Mesendoderm (in vitro differentiated cells): ENCODE results near the gene ZNF557.

Experiments used
- DNase-seq: peaks from one replicate; pipeline ENCODE4 v3.0.0; 2013
- H2AK5ac ChIP-seq: 2 replicates; pipeline ENCODE4 v1.6.1; 2013; ENCODE audit warnings: low read length, inconsistent platforms
- H2BK120ac ChIP-seq: 2 replicates; pipeline ENCODE4 v1.6.1; 2013; ENCODE audit warnings: low read depth, mild to moderate bottlenecking, low read length, moderate library complexity, mixed read lengths
- H2BK15ac ChIP-seq: replicated peaks from 2 replicates; pipeline ENCODE4 v1.6.1; 2013; ENCODE audit warnings: low read depth, mild to moderate bottlenecking, moderate library complexity
- H2BK5ac ChIP-seq: 2 replicates; pipeline ENCODE4 v1.6.1; 2013; ENCODE audit warnings: low read length, inconsistent platforms
- H3K18ac ChIP-seq: 2 replicates; pipeline ENCODE4 v1.6.1; 2013; ENCODE audit warnings: mild to moderate bottlenecking, low read length, mixed read lengths
- H3K23ac ChIP-seq: one replicate; pipeline ENCODE4 v1.6.1; 2013; ENCODE audit warnings: low read length
- H3K27ac ChIP-seq: 2 replicates; pipeline ENCODE4 v1.5.1; 2013; ENCODE audit warnings: low read depth, mild to moderate bottlenecking, inconsistent platforms, low read length, moderate library complexity
- H3K27me3 ChIP-seq: 2 replicates; pipeline ENCODE4 v1.6.1; 2013; ENCODE audit warnings: low read length, control low read depth, mild to moderate bottlenecking, inconsistent platforms; ENCODE audit not compliant: insufficient read depth, poor library complexity
- H3K36me3 ChIP-seq: 2 replicates; pipeline ENCODE4 v1.6.1; 2013; ENCODE audit warnings: low read length, inconsistent platforms; ENCODE audit not compliant: control insufficient read depth, insufficient read depth
- H3K4ac ChIP-seq: one replicate; pipeline ENCODE4 v1.6.1; 2013; ENCODE audit warnings: low read depth, mild to moderate bottlenecking, low read length, moderate library complexity
- H3K4me1 ChIP-seq: 2 replicates; pipeline ENCODE4 v1.6.1; 2013; ENCODE audit warnings: low read depth, low read length, inconsistent platforms; ENCODE audit not compliant: control insufficient read depth
- H3K4me2 ChIP-seq: 2 replicates; pipeline ENCODE4 v1.6.1; 2013; ENCODE audit warnings: low read length
- H3K4me3 ChIP-seq: 2 replicates; pipeline ENCODE4 v1.5.1; 2013; ENCODE audit warnings: mild to moderate bottlenecking, low read length
- H3K56ac ChIP-seq: one replicate; pipeline ENCODE4 v1.6.1; 2013; ENCODE audit warnings: low read length
- H3K79me1 ChIP-seq: 2 replicates; pipeline ENCODE4 v1.6.1; 2013; ENCODE audit warnings: low read length, inconsistent platforms
- H3K79me2 ChIP-seq: 2 replicates; pipeline ENCODE4 v1.6.1; 2013; ENCODE audit warnings: mild to moderate bottlenecking, low read length; ENCODE audit not compliant: control insufficient read depth, insufficient read depth
- H3K9ac ChIP-seq: 2 replicates; pipeline ENCODE4 v1.6.1; 2013; ENCODE audit warnings: low read length, inconsistent platforms
- H4K5ac ChIP-seq: one replicate; pipeline ENCODE4 v1.6.1; 2013; ENCODE audit warnings: low read length
- H4K8ac ChIP-seq: one replicate; pipeline ENCODE4 v1.6.1; 2013; ENCODE audit warnings: low read depth, mild to moderate bottlenecking, control low read depth, low read length, moderate library complexity
- WGBS: extraction: QIAGEN DNeasy Blood & Tissue Kit; methylation state at CpG from one replicate; pipeline ENCODE4 v1.1.7; 2013; ENCODE audit warnings: low lambda C conversion rate, missing lambda C conversion rate; ENCODE audit not compliant: insufficient coverage; ENCODE audit errors: extremely low coverage; 5-methylcytosine and 5-hydroxymethylcytosine counted together

Gene ZNF557

DNA sequence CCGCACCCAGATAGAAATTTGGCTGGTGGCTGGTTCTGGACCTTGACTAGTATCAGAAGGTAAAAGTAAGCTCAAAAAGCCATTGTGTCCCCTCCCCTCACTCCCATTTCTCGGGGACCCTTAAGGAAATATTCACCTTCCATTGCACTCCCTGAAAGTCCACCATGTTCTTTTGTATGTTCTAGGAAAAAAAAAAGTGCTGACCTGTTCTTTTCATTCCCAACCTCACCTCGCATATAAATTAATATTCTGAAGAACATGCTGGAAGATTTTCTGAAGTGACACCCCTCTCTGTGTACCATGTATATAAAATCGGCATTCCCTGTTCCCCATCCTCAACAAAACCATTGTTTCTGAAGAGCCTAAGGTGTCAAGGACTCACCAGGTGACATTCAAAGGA, 43.2 kb downstream of the ZNF557 start:
- no peak overlapping the region for H2BK120ac ChIP-seq
- no peak overlapping the region for H3K9ac ChIP-seq
- DNase-seq = no peak
- no peaks in the 10 kb centered on the region for H3K27me3 ChIP-seq
- no peak overlapping the region for H2BK15ac ChIP-seq
- H3K79me2 ChIP-seq = no peaks in the 10 kb centered on the region
- no peak overlapping the region for H4K5ac ChIP-seq
- H4K8ac ChIP-seq = no peak overlapping the region
- H3K18ac ChIP-seq = no peak overlapping the region
- H3K4me2 ChIP-seq = no peak overlapping the region
- H2AK5ac ChIP-seq = no peak overlapping the region
- WGBS = no CpG with 5 or more reads among the region's 4 CpGs
- H3K4ac ChIP-seq = no peak overlapping the region
- H3K4me3 ChIP-seq = no peak overlapping the region
- H3K27ac ChIP-seq = no peak overlapping the region
- no peak overlapping the region for H3K23ac ChIP-seq
- H3K36me3 ChIP-seq = no peaks in the 10 kb centered on the region
- no peaks in the 10 kb centered on the region for H3K4me1 ChIP-seq
- no peak overlapping the region for H3K56ac ChIP-seq
- no peak overlapping the region for H2BK5ac ChIP-seq
- no peaks in the 10 kb centered on the region for H3K79me1 ChIP-seq

- Histone ChIP-seq H2AK5ac (no peak overlapping the region), H3K4me3 (no peak overlapping the region), H3K79me2 (no peaks in the 10 kb centered on the region), H3K23ac (no peak overlapping the region), H2BK120ac (no peak overlapping the region), H2BK15ac (no peak overlapping the region), H3K4ac (no peak overlapping the region), H3K9ac (no peak overlapping the region), H3K56ac (no peak overlapping the region), H3K27me3 (no peaks in the 10 kb centered on the region), H3K79me1 (no peaks in the 10 kb centered on the region), H3K18ac (no peak overlapping the region), H3K4me1 (no peaks in the 10 kb centered on the region), H4K5ac (no peak overlapping the region), H4K8ac (no peak overlapping the region), H3K27ac (no peak overlapping the region), H3K36me3 (no peaks in the 10 kb centered on the region), H3K4me2 (no peak overlapping the region), H2BK5ac (no peak overlapping the region)
- WGBS = no CpG with 5 or more reads among the region's 1 CpG
- no peak for DNase-seq
Observed at GRCh38 chr19:7113233-7113632, 43.7 kb downstream of the ZNF557 start.

GRCh38 chr19:7115721-7116120, 46.2 kb downstream of the ZNF557 start:
- Histone ChIP-seq H3K27me3 (no peaks in the 10 kb centered on the region), H4K5ac (no peak overlapping the region), H3K9ac (no peak overlapping the region), H3K4me2 (no peak overlapping the region), H2BK5ac (no peak overlapping the region), H4K8ac (no peak overlapping the region), H3K56ac (no peak overlapping the region), H2BK120ac (no peak overlapping the region), H3K18ac (no peak overlapping the region), H3K4ac (no peak overlapping the region), H2AK5ac (no peak overlapping the region), H3K27ac (no peak overlapping the region), H3K4me1 (no peaks in the 10 kb centered on the region), H3K23ac (no peak overlapping the region), H3K79me2 (no peaks in the 10 kb centered on the region), H3K4me3 (no peak overlapping the region), H3K79me1 (no peaks in the 10 kb centered on the region), H2BK15ac (no peak overlapping the region), H3K36me3 (peaks cover 2% of the 10 kb centered on the region)
- no peak for DNase-seq
- no CpG with 5 or more reads among the region's 6 CpGs for WGBS

- Histone ChIP-seq H3K23ac (no peak overlapping the region), H2AK5ac (no peak overlapping the region), H3K36me3 (peaks cover 2% of the 10 kb centered on the region), H4K5ac (no peak overlapping the region), H3K27me3 (no peaks in the 10 kb centered on the region), H3K4me1 (no peaks in the 10 kb centered on the region), H3K56ac (no peak overlapping the region), H2BK120ac (no peak overlapping the region), H3K9ac (no peak overlapping the region), H2BK15ac (no peak overlapping the region), H4K8ac (no peak overlapping the region), H3K27ac (no peak overlapping the region), H3K4me2 (no peak overlapping the region), H3K79me2 (no peaks in the 10 kb centered on the region), H3K4ac (no peak overlapping the region), H3K79me1 (no peaks in the 10 kb centered on the region), H2BK5ac (no peak overlapping the region), H3K4me3 (no peak overlapping the region), H3K18ac (no peak overlapping the region)
- no peak for DNase-seq
- WGBS = no CpG with 5 or more reads among the region's 11 CpGs
Observed at GRCh38 chr19:7117248-7117647, 47.7 kb downstream of the ZNF557 start.

- Histone ChIP-seq H3K36me3 (peaks cover 2% of the 10 kb centered on the region), H3K4me2 (no peak overlapping the region), H3K4me1 (no peaks in the 10 kb centered on the region), H3K4me3 (no peak overlapping the region), H3K27me3 (no peaks in the 10 kb centered on the region), H2BK5ac (no peak overlapping the region), H3K4ac (no peak overlapping the region), H3K79me2 (no peaks in the 10 kb centered on the region), H3K56ac (no peak overlapping the region), H2BK120ac (no peak overlapping the region), H2BK15ac (no peak overlapping the region), H3K27ac (no peak overlapping the region), H3K18ac (no peak overlapping the region), H3K9ac (no peak overlapping the region), H2AK5ac (no peak overlapping the region), H3K23ac (no peak overlapping the region), H4K8ac (no peak overlapping the region), H4K5ac (no peak overlapping the region), H3K79me1 (no peaks in the 10 kb centered on the region)
- WGBS = no CpG with 5 or more reads among the region's 14 CpGs
- no peak for DNase-seq
Observed at GRCh38 chr19:7119582-7119981, 50.1 kb downstream of the ZNF557 start.

GRCh38 chr19:7120499-7120898, 51.0 kb downstream of the ZNF557 start:
- H2BK15ac ChIP-seq = no peak overlapping the region
- H3K56ac ChIP-seq = no peak overlapping the region
- no peak overlapping the region for H3K18ac ChIP-seq
- peaks cover 2% of the 10 kb centered on the region for H3K36me3 ChIP-seq
- no CpG with 5 or more reads among the region's 10 CpGs for WGBS
- no peak overlapping the region for H2AK5ac ChIP-seq
- no peak overlapping the region for H3K4me3 ChIP-seq
- H3K23ac ChIP-seq = no peak overlapping the region
- H3K79me2 ChIP-seq = no peaks in the 10 kb centered on the region
- DNase-seq = no peak
- H3K27ac ChIP-seq = no peak overlapping the region
- no peak overlapping the region for H3K4me2 ChIP-seq
- no peak overlapping the region for H2BK5ac ChIP-seq
- no peak overlapping the region for H2BK120ac ChIP-seq
- no peak overlapping the region for H4K8ac ChIP-seq
- H3K9ac ChIP-seq = no peak overlapping the region
- no peak overlapping the region for H4K5ac ChIP-seq
- H3K4me1 ChIP-seq = no peaks in the 10 kb centered on the region
- H3K27me3 ChIP-seq = no peaks in the 10 kb centered on the region
- no peak overlapping the region for H3K4ac ChIP-seq
- H3K79me1 ChIP-seq = no peaks in the 10 kb centered on the region
